HEK293 (cell line): ENCODE results near the gene MAGI1.

Source experiments
- CTCF ChIA-PET: fragments of 350-600 bp; formaldehyde crosslinking; extraction: SDS; loops from one replicate; lab custom pipeline; 2021; ENCODE audit warnings: antibody characterized with exemption; lab: Yijun Ruan, JAX
- POLR2A ChIA-PET: fragments of 300-600 bp; formaldehyde crosslinking; extraction: SDS; loops from one replicate; lab custom pipeline; 2020; ENCODE audit warnings: antibody characterized with exemption, inconsistent platforms; lab: Yijun Ruan, JAX
- H3K27ac ChIP-seq: fragments of 200-500 bp; sonication (Bioruptor generic); 2 replicates; pipeline ENCODE4 v1.5.1; 2014; ENCODE audit warnings: low read depth, low read length, control low read depth, inconsistent platforms; ENCODE audit errors: extremely low read depth
- H3K36me3 ChIP-seq, 2 experiments: fragments of 200-500 bp in 1 of 2; sonication (Bioruptor generic) in 1 of 2; 1 replicate in 1 of 2; 2 replicates in 1 of 2; pipeline ENCODE4 v1.5.1; 2014 to 2017; ENCODE audit warnings: inconsistent platforms in 2 of 2, low read length in 2 of 2; ENCODE audit not compliant: control insufficient read depth in 2 of 2, insufficient read depth in 1 of 2
- H3K4me1 ChIP-seq: fragments of 200-500 bp; sonication (Bioruptor generic); 2 replicates; pipeline ENCODE4 v1.5.1; 2014; ENCODE audit warnings: mild to moderate bottlenecking, low read length, inconsistent platforms; ENCODE audit not compliant: control insufficient read depth, insufficient read depth
- H3K4me3 ChIP-seq: 2 replicates; pipeline ENCODE4 v1.5.1; 2011; ENCODE audit warnings: low read depth, mild to moderate bottlenecking, control low read depth, low read length, moderate library complexity
- H3K9me3 ChIP-seq: fragments of 200-500 bp; sonication (Bioruptor generic); 2 replicates; pipeline ENCODE4 v1.5.1; 2014; ENCODE audit warnings: low read depth, low read length, inconsistent platforms; ENCODE audit not compliant: control insufficient read depth, insufficient read depth
- BCL11A ChIP-seq: fragments of 450-650 bp; formaldehyde crosslinking; IDR thresholded peaks from 2 replicates; pipeline ENCODE4 v1.5.1; 2016; ENCODE audit warnings: low read depth, missing biosample characterization, missing genetic modification characterization
- EGR2 ChIP-seq: fragments of 450-650 bp; formaldehyde crosslinking; IDR thresholded peaks from 2 replicates; pipeline ENCODE4 v1.5.1; 2016; ENCODE audit warnings: low read depth, missing biosample characterization, missing genetic modification characterization
- GLIS2 ChIP-seq: fragments of 450-650 bp; formaldehyde crosslinking; IDR thresholded peaks from 2 replicates; pipeline ENCODE4 v1.5.1; 2016; ENCODE audit warnings: missing biosample characterization, missing genetic modification characterization
- KLF1 ChIP-seq: fragments of 450-650 bp; formaldehyde crosslinking; IDR thresholded peaks from 2 replicates; pipeline ENCODE4 v1.5.1; 2016; ENCODE audit warnings: missing biosample characterization, missing genetic modification characterization
- KLF7 ChIP-seq: fragments of 450-650 bp; formaldehyde crosslinking; IDR thresholded peaks from 2 replicates; pipeline ENCODE4 v1.5.1; 2016; ENCODE audit warnings: missing biosample characterization, missing genetic modification characterization, borderline replicate concordance
- MZF1 ChIP-seq: fragments of 450-650 bp; formaldehyde crosslinking; IDR thresholded peaks from 2 replicates; pipeline ENCODE4 v1.5.1; 2017; ENCODE audit warnings: missing biosample characterization, missing genetic modification characterization, borderline replicate concordance
- OSR2 ChIP-seq: fragments of 450-650 bp; formaldehyde crosslinking; IDR thresholded peaks from 2 replicates; pipeline ENCODE4 v1.5.1; 2016; ENCODE audit warnings: missing biosample characterization, missing genetic modification characterization
- SP7 ChIP-seq: fragments of 450-650 bp; formaldehyde crosslinking; IDR thresholded peaks from 2 replicates; pipeline ENCODE4 v1.5.1; 2016; ENCODE audit warnings: missing biosample characterization, missing genetic modification characterization
- ZBTB1 ChIP-seq: fragments of 450-650 bp; formaldehyde crosslinking; IDR thresholded peaks from 2 replicates; pipeline ENCODE4 v1.5.1; 2016; ENCODE audit warnings: missing biosample characterization, missing genetic modification characterization
- ZNF114 ChIP-seq: fragments of 450-650 bp; formaldehyde crosslinking; IDR thresholded peaks from 2 replicates; pipeline ENCODE4 v1.5.0; 2017; ENCODE audit warnings: missing biosample characterization, missing genetic modification characterization
- ZNF404 ChIP-seq: fragments of 450-650 bp; formaldehyde crosslinking; IDR thresholded peaks from 2 replicates; pipeline ENCODE4 v1.5.1; 2017; ENCODE audit warnings: missing biosample characterization, missing genetic modification characterization
- ZNF423 ChIP-seq: fragments of 450-650 bp; formaldehyde crosslinking; IDR thresholded peaks from 2 replicates; pipeline ENCODE4 v1.5.1; 2016; ENCODE audit warnings: missing biosample characterization, missing genetic modification characterization
- ZNF596 ChIP-seq: fragments of 450-650 bp; IDR thresholded peaks from 2 replicates; pipeline ENCODE4 v1.5.0; 2018; ENCODE audit warnings: missing biosample characterization, mild to moderate bottlenecking, missing genetic modification characterization, moderate library complexity
- ZNF610 ChIP-seq: fragments of 450-650 bp; formaldehyde crosslinking; IDR thresholded peaks from 2 replicates; pipeline ENCODE4 v1.5.1; 2016; ENCODE audit warnings: missing biosample characterization, missing genetic modification characterization, borderline replicate concordance
- ZNF623 ChIP-seq: fragments of 450-650 bp; formaldehyde crosslinking; IDR thresholded peaks from 2 replicates; pipeline ENCODE4 v1.5.1; 2016; ENCODE audit warnings: missing biosample characterization, missing genetic modification characterization
- ZNF654 ChIP-seq: fragments of 450-650 bp; formaldehyde crosslinking; IDR thresholded peaks from 2 replicates; pipeline ENCODE4 v1.5.1; 2016; ENCODE audit warnings: low read depth, missing biosample characterization, missing genetic modification characterization
- ZNF707 ChIP-seq: fragments of 450-650 bp; formaldehyde crosslinking; IDR thresholded peaks from 2 replicates; pipeline ENCODE4 v1.5.1; 2016; ENCODE audit warnings: missing biosample characterization, missing genetic modification characterization
- ZNF768 ChIP-seq: fragments of 450-650 bp; formaldehyde crosslinking; IDR thresholded peaks from 2 replicates; pipeline ENCODE4 v1.5.1; 2018; ENCODE audit warnings: missing biosample characterization, mild to moderate bottlenecking, missing genetic modification characterization
- ZNF776 ChIP-seq: fragments of 450-650 bp; formaldehyde crosslinking; IDR thresholded peaks from 2 replicates; pipeline ENCODE4 v1.5.0; 2017; ENCODE audit warnings: missing biosample characterization, missing genetic modification characterization, borderline replicate concordance
- ZXDB ChIP-seq: fragments of 450-650 bp; formaldehyde crosslinking; IDR thresholded peaks from 2 replicates; pipeline ENCODE4 v1.5.1; 2016; ENCODE audit warnings: missing biosample characterization, missing genetic modification characterization
- TF ChIP-seq, protein P1 (sequence below): fragments of 450-650 bp; formaldehyde crosslinking; conservative IDR thresholded peaks from 2 replicates; pipeline ENCODE4 v1.5.1; 2016; ENCODE audit warnings: low read depth, missing biosample characterization, missing genetic modification characterization
- TF ChIP-seq, protein P2 (sequence below): fragments of 450-650 bp; formaldehyde crosslinking; IDR thresholded peaks from 2 replicates; pipeline ENCODE4 v1.5.1; 2016; ENCODE audit warnings: missing biosample characterization, missing genetic modification characterization
- TF ChIP-seq, protein P3 (sequence below): fragments of 450-650 bp; formaldehyde crosslinking; IDR thresholded peaks from 2 replicates; pipeline ENCODE4 v1.5.1; 2016; ENCODE audit warnings: missing biosample characterization, missing genetic modification characterization, borderline replicate concordance

MAGI1 gene

DNA sequence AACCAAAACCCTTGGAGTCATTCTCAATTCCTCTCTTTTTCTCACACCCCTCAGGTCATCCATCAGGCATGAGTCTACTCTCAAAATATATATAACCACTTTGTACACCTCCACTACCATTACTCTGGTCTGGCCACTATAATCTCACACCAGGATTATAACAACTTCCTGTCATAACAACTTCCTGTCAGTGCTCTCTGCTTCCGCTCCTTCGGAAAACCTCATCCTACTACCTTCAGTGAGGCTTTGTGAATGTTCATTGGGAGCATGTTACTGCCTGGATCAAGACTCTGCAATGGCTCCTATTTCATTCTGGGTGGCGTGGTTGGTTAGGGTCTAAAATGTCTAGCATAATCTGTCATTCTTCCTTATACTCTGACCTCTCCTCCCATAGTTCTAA lies 447.4 kb downstream of the MAGI1 start:
- peaks cover 4% of the 10 kb centered on the region; the same call in 1 of the 2 replicates for H3K4me1 ChIP-seq
- ChIA-PET CTCF (no interaction called here), POLR2A (no interaction called here)
- H3K36me3 ChIP-seq, result no peaks in the 10 kb centered on the region
- H3K4me3 ChIP-seq, result no peak overlapping the region
- no peaks in the 10 kb centered on the region for H3K9me3 ChIP-seq
- H3K27ac ChIP-seq, result no peak overlapping the region
- TF ChIP-seq ZNF610 (tag by site-specific recombination) (no peak), ZXDB (tag by site-specific recombination) (no peak)

DNA sequence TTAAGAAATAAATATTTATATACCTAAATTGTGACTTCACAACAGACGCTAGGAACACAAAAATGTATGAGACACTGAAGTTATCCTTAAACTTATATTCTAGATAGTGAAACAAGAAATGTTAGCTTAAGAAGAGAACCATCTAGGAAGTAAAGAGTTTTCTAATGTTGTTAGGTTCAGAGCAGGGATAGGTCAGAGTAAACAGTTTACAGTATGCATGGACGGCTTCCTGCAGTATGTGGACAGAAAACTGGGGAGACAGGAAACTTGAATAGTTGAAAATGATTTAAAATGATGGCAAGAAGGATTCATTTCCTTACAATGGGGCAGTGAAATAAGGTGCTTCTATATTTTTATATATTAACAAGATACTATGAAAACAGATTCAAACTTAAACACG lies 449.8 kb downstream of the MAGI1 start:
- POLR2A ChIA-PET, result no interaction called here
- CTCF ChIA-PET, result no interaction called here
- Histone ChIP-seq H3K27ac (no peak overlapping the region), H3K4me1 (no peaks in the 10 kb centered on the region; the same call in 1 of the 2 replicates), H3K4me3 (no peak overlapping the region), H3K9me3 (no peaks in the 10 kb centered on the region), H3K36me3 (no peaks in the 10 kb centered on the region)
- TF ChIP-seq ZNF596 (no peak), OSR2 (tag by site-specific recombination) (no peak), ZNF707 (tag by site-specific recombination) (no peak), ZNF404 (no peak)
- TF ChIP-seq, protein P1, sequence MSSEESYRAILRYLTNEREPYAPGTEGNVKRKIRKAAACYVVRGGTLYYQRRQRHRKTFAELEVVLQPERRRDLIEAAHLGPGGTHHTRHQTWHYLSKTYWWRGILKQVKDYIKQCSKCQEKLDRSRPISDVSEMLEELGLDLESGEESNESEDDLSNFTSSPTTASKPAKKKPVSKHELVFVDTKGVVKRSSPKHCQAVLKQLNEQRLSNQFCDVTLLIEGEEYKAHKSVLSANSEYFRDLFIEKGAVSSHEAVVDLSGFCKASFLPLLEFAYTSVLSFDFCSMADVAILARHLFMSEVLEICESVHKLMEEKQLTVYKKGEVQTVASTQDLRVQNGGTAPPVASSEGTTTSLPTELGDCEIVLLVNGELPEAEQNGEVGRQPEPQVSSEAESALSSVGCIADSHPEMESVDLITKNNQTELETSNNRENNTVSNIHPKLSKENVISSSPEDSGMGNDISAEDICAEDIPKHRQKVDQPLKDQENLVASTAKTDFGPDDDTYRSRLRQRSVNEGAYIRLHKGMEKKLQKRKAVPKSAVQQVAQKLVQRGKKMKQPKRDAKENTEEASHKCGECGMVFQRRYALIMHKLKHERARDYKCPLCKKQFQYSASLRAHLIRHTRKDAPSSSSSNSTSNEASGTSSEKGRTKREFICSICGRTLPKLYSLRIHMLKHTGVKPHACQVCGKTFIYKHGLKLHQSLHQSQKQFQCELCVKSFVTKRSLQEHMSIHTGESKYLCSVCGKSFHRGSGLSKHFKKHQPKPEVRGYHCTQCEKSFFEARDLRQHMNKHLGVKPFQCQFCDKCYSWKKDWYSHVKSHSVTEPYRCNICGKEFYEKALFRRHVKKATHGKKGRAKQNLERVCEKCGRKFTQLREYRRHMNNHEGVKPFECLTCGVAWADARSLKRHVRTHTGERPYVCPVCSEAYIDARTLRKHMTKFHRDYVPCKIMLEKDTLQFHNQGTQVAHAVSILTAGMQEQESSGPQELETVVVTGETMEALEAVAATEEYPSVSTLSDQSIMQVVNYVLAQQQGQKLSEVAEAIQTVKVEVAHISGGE, result no peak

DNA sequence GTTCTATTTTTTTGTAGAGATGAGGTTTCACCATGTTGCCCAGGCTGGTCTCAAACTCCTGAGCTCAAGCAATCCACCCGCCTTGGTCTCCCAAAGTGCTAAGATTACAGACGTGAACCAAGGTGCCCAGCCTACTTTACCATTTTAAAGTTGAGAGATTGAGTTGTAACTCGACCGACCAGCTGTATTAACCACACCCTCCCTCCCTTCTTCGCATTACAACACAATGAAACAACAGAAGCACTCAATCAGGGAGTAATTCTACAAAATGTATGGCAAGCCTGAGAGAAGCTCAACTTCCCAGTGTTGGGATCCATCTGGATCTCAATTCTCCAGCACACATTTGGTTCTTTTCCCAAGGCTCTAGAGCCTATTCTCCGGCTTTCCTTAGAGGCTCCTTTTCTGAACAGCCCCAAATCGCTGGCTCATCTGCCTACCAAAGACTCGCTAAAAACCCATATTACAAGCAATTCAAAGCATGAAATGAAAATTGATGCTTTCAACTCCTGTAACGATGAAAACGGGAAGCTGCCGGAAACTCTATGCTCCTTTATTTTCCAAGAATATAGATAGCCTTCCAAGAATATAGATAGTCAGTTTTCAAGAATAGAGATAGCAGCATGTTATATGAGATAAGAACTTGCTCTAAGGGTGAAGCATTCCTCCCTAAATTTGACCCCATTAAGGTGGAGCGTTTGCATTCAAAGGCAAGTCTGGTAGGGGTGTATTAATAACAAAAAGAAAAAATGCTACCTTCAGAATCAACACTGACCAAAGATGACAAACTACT lies 450.9 kb downstream of the MAGI1 start:
- POLR2A ChIA-PET, result interaction anchor here (0.7 kb wide), 1 partner anchor 108 kb away, joined by 4 read pairs; no protein-coding TSS in a partner anchor

More for the DNA sequence above, 450.9 kb downstream of the MAGI1 start:
- CTCF ChIA-PET, result interaction anchor here (0.5 to 0.6 kb wide), 2 partner anchors 347 to 434 kb away, joined by 3 read pairs; no protein-coding TSS in a partner anchor
- Histone ChIP-seq H3K36me3 (no peaks in the 10 kb centered on the region), H3K27ac (no peak overlapping the region)
- TF ChIP-seq ZNF654 (tag by site-specific recombination) (no peak), ZBTB1 (tag by site-specific recombination) (no peak), ZNF768 (tag by site-specific recombination) (no peak), ZNF423 (no peak), KLF1 (tag by site-specific recombination) (no peak), ZNF114 (tag by site-specific recombination) (no peak), ZNF776 (tag by site-specific recombination) (no peak), GLIS2 (tag by site-specific recombination) (no peak), KLF7 (no peak), SP7 (tag by site-specific recombination) (no peak), ZNF623 (tag by site-specific recombination) (no peak), MZF1 (tag by site-specific recombination) (no peak), BCL11A (tag by site-specific recombination) (no peak), EGR2 (tag by site-specific recombination) (no peak)
- TF ChIP-seq, protein P2, sequence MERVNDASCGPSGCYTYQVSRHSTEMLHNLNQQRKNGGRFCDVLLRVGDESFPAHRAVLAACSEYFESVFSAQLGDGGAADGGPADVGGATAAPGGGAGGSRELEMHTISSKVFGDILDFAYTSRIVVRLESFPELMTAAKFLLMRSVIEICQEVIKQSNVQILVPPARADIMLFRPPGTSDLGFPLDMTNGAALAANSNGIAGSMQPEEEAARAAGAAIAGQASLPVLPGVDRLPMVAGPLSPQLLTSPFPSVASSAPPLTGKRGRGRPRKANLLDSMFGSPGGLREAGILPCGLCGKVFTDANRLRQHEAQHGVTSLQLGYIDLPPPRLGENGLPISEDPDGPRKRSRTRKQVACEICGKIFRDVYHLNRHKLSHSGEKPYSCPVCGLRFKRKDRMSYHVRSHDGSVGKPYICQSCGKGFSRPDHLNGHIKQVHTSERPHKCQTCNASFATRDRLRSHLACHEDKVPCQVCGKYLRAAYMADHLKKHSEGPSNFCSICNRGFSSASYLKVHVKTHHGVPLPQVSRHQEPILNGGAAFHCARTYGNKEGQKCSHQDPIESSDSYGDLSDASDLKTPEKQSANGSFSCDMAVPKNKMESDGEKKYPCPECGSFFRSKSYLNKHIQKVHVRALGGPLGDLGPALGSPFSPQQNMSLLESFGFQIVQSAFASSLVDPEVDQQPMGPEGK (tag by site-specific recombination), result no peak
- TF ChIP-seq, protein P3, sequence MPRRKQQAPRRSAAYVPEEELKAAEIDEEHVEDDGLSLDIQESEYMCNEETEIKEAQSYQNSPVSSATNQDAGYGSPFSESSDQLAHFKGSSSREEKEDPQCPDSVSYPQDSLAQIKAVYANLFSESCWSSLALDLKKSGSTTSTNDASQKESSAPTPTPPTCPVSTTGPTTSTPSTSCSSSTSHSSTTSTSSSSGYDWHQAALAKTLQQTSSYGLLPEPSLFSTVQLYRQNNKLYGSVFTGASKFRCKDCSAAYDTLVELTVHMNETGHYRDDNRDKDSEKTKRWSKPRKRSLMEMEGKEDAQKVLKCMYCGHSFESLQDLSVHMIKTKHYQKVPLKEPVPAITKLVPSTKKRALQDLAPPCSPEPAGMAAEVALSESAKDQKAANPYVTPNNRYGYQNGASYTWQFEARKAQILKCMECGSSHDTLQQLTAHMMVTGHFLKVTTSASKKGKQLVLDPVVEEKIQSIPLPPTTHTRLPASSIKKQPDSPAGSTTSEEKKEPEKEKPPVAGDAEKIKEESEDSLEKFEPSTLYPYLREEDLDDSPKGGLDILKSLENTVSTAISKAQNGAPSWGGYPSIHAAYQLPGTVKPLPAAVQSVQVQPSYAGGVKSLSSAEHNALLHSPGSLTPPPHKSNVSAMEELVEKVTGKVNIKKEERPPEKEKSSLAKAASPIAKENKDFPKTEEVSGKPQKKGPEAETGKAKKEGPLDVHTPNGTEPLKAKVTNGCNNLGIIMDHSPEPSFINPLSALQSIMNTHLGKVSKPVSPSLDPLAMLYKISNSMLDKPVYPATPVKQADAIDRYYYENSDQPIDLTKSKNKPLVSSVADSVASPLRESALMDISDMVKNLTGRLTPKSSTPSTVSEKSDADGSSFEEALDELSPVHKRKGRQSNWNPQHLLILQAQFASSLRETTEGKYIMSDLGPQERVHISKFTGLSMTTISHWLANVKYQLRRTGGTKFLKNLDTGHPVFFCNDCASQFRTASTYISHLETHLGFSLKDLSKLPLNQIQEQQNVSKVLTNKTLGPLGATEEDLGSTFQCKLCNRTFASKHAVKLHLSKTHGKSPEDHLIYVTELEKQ (tag by site-specific recombination), result no peak
- TF ChIP-seq, all 188 proteins: peak for 0
- no peaks in the 10 kb centered on the region for H3K9me3 ChIP-seq
- H3K4me1 ChIP-seq, result no peaks in the 10 kb centered on the region
- H3K4me3 ChIP-seq, result no peak overlapping the region
